ENCODE results near the gene KRAS.

Gene KRAS

DNA sequence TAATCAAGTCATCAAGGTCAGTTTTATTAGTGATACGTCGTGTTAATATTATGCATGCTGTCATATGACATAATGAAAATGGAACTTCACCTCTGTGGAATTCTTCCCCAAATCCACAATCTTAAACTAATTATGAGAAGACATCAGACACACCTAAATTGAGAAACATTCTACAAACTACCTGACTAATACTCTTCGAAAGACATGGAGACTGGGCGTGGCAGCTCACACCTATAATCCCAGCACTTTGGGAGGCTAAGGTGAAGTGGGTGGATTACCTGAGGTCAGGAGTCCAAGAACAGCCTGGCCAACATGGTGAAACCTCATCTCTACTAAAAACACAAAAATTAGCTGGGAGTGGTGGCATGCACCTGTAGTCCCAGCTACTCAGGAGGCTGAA lies 33.3 kb upstream of the KRAS start:
- TF ChIP-seq, protein P1, sequence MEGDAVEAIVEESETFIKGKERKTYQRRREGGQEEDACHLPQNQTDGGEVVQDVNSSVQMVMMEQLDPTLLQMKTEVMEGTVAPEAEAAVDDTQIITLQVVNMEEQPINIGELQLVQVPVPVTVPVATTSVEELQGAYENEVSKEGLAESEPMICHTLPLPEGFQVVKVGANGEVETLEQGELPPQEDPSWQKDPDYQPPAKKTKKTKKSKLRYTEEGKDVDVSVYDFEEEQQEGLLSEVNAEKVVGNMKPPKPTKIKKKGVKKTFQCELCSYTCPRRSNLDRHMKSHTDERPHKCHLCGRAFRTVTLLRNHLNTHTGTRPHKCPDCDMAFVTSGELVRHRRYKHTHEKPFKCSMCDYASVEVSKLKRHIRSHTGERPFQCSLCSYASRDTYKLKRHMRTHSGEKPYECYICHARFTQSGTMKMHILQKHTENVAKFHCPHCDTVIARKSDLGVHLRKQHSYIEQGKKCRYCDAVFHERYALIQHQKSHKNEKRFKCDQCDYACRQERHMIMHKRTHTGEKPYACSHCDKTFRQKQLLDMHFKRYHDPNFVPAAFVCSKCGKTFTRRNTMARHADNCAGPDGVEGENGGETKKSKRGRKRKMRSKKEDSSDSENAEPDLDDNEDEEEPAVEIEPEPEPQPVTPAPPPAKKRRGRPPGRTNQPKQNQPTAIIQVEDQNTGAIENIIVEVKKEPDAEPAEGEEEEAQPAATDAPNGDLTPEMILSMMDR (IDR thresholded peaks at IDR 0.05; ENCODE audit: insufficient read depth, low read depth, low read length, missing control alignments): no peak
- DNase-seq (ENCODE audit: low read depth): no peak
- no peak overlapping the region for H3K4me3 ChIP-seq (ENCODE audit: low read depth, low read length)

DNA sequence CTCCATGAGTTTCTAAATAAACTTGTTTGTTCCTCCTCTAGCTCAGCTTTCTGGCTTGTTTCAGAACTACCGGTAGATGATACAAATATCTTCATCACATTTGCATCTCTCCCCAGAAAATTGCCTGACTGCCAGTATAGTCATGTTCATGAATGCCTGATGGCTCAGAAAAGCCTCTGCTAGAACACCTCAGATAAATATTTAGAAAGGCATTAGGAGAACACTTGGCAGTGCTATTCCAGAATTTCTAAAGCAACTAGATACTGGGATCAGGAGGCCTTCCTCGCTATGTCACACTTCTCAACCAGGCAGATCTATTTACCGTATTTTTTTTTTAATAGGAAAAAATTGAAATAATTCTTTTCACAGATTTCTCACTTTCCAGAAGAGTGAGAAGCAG lies 32.3 kb upstream of the KRAS start:
- TF ChIP-seq, protein P1 (IDR thresholded peaks at IDR 0.05; ENCODE audit: insufficient read depth, low read depth, low read length, missing control alignments): no peak
- no peak overlapping the region for H3K4me3 ChIP-seq (ENCODE audit: low read depth, low read length)
- DNase-seq (ENCODE audit: low read depth): no peak

DNA sequence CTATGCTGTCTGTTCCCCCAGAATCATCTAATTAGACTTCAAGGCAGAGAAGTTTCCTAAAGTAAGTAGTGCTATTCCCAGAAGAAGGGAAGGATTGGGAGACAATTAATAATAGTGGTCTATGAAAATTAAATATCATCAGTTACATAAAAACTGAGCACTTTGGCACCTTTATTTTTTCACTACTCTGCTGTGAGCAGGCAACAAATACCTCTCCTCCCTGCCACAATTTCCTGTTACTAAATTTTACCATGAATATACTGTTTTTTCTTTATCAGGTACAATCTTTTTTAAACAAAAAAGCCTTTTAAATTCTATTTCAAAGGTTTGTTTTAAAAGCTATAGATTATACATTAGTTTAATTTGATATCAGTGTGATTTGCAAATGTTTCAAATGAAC lies 29.4 kb upstream of the KRAS start:
- no peak for DNase-seq (ENCODE audit: low read depth)
- TF ChIP-seq, protein P1 (IDR thresholded peaks at IDR 0.05; ENCODE audit: insufficient read depth, low read depth, low read length, missing control alignments): no peak
- H3K4me3 ChIP-seq (ENCODE audit: low read depth, low read length): no peak overlapping the region

DNA sequence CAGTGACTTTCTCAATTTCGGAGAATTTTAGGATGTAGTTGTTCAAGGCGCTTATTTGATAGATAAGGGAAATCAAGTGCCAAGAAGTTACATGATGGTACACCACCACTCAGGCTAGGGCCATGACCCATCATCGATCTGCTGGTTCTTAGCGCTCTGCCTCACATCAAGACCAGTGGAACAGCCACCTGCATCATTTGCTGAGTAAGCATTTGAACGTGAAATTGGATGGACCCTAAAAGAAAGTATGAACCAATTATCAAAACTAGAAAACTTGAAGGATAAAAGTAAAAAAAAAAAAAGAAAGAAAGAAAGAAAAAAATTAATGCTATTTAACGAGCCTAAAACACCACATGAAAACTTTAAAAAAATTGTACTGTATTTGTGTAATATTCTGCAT lies 27.5 kb upstream of the KRAS start:
- no peak for DNase-seq (ENCODE audit: low read depth)
- no peak overlapping the region for H3K4me3 ChIP-seq (ENCODE audit: low read depth, low read length)
- TF ChIP-seq, protein P1 (IDR thresholded peaks at IDR 0.05; ENCODE audit: insufficient read depth, low read depth, low read length, missing control alignments): no peak

DNA sequence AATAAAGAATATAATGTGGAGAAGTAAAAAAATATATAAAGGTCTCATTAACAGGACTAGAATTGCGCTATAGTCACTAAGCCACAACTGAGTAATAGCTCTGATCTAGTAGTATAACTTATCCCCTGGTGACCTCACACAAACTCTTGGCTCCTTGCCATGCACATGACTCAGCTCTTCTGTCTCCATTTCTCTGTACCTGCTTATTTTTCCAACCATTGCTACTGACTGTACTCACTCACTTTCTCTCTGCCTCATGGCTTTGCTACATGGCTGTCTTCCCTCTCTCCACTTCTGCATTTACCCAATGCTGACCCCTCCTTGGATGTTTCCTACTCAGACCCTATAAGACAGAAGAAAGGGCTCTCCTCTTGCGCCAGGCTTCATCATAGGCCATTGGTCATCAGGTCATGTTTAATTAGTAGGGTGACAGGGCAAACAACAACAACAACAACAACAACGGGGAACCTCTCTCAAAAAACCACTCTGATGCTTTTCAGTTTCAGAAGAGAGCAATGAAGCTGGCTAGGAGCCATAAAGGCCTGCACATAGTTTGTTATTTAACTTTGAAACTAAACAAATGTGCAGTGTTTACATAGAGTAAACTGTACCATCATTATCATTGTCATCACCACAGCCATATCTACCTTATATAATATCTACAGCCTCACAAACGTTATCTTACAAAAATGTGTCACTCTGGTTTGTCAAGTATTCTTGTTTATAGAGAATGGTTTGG lies 25.6 kb upstream of the KRAS start:
- no peak overlapping the region for H3K4me3 ChIP-seq (ENCODE audit: low read depth, low read length)
- TF ChIP-seq, protein P1 (IDR thresholded peaks at IDR 0.05; ENCODE audit: insufficient read depth, low read depth, low read length, missing control alignments): no peak
- DNase-seq (ENCODE audit: low read depth): peak; percentile 55

DNA sequence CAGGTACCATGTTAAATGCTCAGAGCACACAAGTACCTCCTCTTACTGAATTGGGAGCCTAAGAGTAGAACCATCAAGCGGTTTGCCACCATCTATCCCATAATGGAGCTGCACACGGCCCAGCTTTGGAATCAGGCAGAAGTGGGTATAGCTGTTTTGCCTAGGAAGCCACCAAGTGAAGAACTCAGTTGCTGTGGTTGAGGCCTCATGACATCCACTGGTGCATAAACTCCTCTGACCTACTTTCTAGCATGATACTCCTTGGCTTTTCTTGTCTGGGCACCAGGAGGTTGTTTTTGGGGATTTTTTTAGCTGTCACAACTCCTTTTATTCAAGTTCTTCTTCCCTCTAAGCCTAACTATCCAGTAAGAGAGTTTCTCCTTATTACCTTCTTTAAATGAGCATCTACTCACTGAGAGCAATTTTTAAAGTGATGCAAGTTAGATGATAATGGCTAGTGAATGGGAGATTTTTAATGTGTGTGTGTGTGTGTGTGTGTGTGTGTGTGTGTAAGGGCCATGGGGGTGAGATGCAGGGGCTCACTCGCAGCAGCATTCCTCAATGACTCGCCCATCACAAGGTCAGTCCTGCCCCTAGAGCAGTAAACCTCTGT lies 20.9 kb upstream of the KRAS start:
- no peak overlapping the region for H3K4me3 ChIP-seq (ENCODE audit: low read depth, low read length)
- TF ChIP-seq, protein P1 (IDR thresholded peaks at IDR 0.05; ENCODE audit: insufficient read depth, low read depth, low read length, missing control alignments): no peak
- peak; percentile 63 for DNase-seq (ENCODE audit: low read depth)
